PC-3 (cell line): ENCODE results near the gene OXGR1. TPM values are rescaled to one million over a fixed set of nuclear protein-coding genes. Genes with fewer than 3 reads are reported as not detected.

ENCODE experiments used
- ATAC-seq: fragments of 200-7000 bp; cut with Tn5 transposase; 2 replicates; pipeline ENCODE4 v1.9.1; 2020; ENCODE audit warnings: mild to moderate bottlenecking, moderate library complexity
- BruUV-seq: library from RNA; stranded (reverse); fragments of 400-500 nt; replicated peaks from 2 replicates; lab custom pipeline; 2021; lab: Mats Ljungman, UMichigan
- CTCF ChIA-PET: fragments of 300-600 bp; sonication (Branson Sonifier 250); formaldehyde crosslinking; loops from one replicate; lab custom pipeline; 2022; ENCODE audit warnings: antibody characterized with exemption; lab: Charles Lee
- POLR2A ChIA-PET: fragments of 300-600 bp; sonication (Branson Sonifier 250); formaldehyde crosslinking; loops from one replicate; lab custom pipeline; 2022; ENCODE audit warnings: antibody characterized with exemption; ENCODE audit not compliant: unreplicated experiment; lab: Charles Lee
- DNase-seq: peaks from one replicate; pipeline ENCODE4 v3.0.0-alpha.2; 2015
- H2AFZ ChIP-seq: fragments of 300-600 bp; sonication (generic); 2 replicates; pipeline ENCODE4 v1.6.0; 2016; ENCODE audit warnings: antibody characterized with exemption, low read length
- H3F3A ChIP-seq: fragments of 300-600 bp; sonication (generic); one replicate; pipeline ENCODE4 v1.6.0; 2017; ENCODE audit warnings: antibody characterized with exemption, low read length, control low read depth, mild to moderate bottlenecking; ENCODE audit not compliant: unreplicated experiment
- H3K27ac ChIP-seq: fragments of 300-600 bp; sonication (generic); 2 replicates; pipeline ENCODE4 v1.5.1; 2016; ENCODE audit warnings: mild to moderate bottlenecking, low read length
- H3K27me3 ChIP-seq: fragments of 300-600 bp; sonication (generic); 2 replicates; pipeline ENCODE4 v1.6.1; 2016; ENCODE audit warnings: low read length, mixed read lengths
- H3K36me3 ChIP-seq: fragments of 300-600 bp; sonication (generic); 2 replicates; pipeline ENCODE4 v1.6.1; 2016; ENCODE audit warnings: low read depth, mixed run types, low read length, mixed read lengths
- H3K4me1 ChIP-seq: fragments of 300-600 bp; sonication (generic); 2 replicates; pipeline ENCODE4 v1.5.1; 2016; ENCODE audit warnings: low read length; ENCODE audit not compliant: insufficient read depth
- H3K4me2 ChIP-seq: fragments of 300-600 bp; sonication (generic); 2 replicates; pipeline ENCODE4 v1.6.0; 2016; ENCODE audit warnings: low read length
- H3K4me3 ChIP-seq: fragments of 300-600 bp; sonication (generic); 2 replicates; pipeline ENCODE4 v1.5.1; 2016; ENCODE audit warnings: mild to moderate bottlenecking, low read length, mixed read lengths
- H3K79me2 ChIP-seq: fragments of 300-600 bp; sonication (generic); 2 replicates; pipeline ENCODE4 v1.6.1; 2017; ENCODE audit warnings: low read length, mixed read lengths
- H3K9ac ChIP-seq: fragments of 300-600 bp; sonication (generic); 2 replicates; pipeline ENCODE4 v1.6.0; 2016; ENCODE audit warnings: mild to moderate bottlenecking, low read length
- H3K9me2 ChIP-seq: fragments of 300-600 bp; sonication (generic); replicated peaks from 2 replicates; pipeline ENCODE4 v1.6.1; 2016; ENCODE audit warnings: mixed run types, low read length, mixed read lengths
- H3K9me3 ChIP-seq: fragments of 300-600 bp; sonication (generic); 2 replicates; pipeline ENCODE4 v1.6.1; 2016; ENCODE audit warnings: low read length, mixed read lengths
- H4K20me1 ChIP-seq: fragments of 300-600 bp; sonication (generic); 2 replicates; pipeline ENCODE4 v1.6.1; 2016; ENCODE audit warnings: low read length, mixed read lengths
- CTCF ChIP-seq: fragments of 300-600 bp; sonication (generic); conservative IDR thresholded peaks from 2 replicates; pipeline ENCODE4 v1.5.1; 2017; ENCODE audit warnings: antibody characterized with exemption, low read depth, mild to moderate bottlenecking, low read length
- EZH2 ChIP-seq: fragments of 300-600 bp; sonication (generic); IDR thresholded peaks from one replicate; pipeline ENCODE4 v1.6.1; 2017; ENCODE audit warnings: antibody characterized with exemption, mild to moderate bottlenecking, low read length; ENCODE audit not compliant: unreplicated experiment
- EZH2phosphoT487 ChIP-seq: fragments of 300-600 bp; sonication (generic); IDR thresholded peaks from 2 replicates; pipeline ENCODE4 v1.6.1; 2018; ENCODE audit warnings: mild to moderate bottlenecking, antibody characterized with exemption, low read length, borderline replicate concordance
- intact Hi-C: fragments of 100-400 bp; cut with micrococcal nuclease; formaldehyde crosslinking; loops from 2 replicates; pipeline ENCODE4 v1.9.0; 2023
- total RNA-seq: library from RNA; depleted of rRNA; stranded (reverse); fragments of >200 nt; gene quantifications from 2 replicates; pipeline ENCODE4 v1.2.3, GENCODE V29; 2014

Gene OXGR1
- total RNA-seq, 1 experiment from 2014 or later = not detected

DNA sequence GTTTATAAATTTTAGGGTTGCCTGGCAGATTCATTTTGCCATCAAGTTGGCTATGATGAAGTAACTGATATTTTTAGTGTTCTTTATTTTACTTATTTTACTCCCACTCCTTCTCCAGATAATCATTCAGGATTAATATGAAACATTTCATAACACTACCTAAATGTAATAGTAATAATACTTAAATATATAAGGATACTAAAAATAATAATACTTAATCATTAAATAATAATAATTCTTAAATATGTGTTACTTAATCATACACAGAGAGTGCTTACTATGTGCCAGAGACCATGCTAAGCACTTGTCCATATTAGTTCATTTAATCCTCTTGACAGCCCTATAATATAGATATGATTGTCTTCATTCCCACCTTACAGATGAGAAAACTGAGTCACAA is 23.0 kb upstream of the OXGR1 start:
- no peak for DNase-seq
- Histone ChIP-seq H3K27me3 (peaks cover 39% of the 10 kb centered on the region), H3K4me3 (no peak overlapping the region), H3K79me2 (no peaks in the 10 kb centered on the region), H3K36me3 (no peaks in the 10 kb centered on the region), H2AFZ (no peak overlapping the region), H3K4me2 (no peak overlapping the region), H3K9ac (no peak overlapping the region), H3K9me2 (no peaks in the 10 kb centered on the region), H4K20me1 (no peaks in the 10 kb centered on the region), H3K27ac (no peak overlapping the region), H3K4me1 (no peaks in the 10 kb centered on the region), H3K9me3 (no peaks in the 10 kb centered on the region), H3F3A (no peaks in the 10 kb centered on the region)
- ATAC-seq = no peak
- no TSS peak for BruUV-seq
- POLR2A ChIA-PET = no interaction called here
- intact Hi-C loops = loop anchor here (5.0 to 10.0 kb wide), 3 partner anchors 205 to 785 kb away; partner anchors contain the start of gene MBNL2
- CTCF ChIA-PET = no interaction called here
- no peak for TF ChIP-seq CTCF
- TF ChIP-seq EZH2phosphoT487 = no peak
- TF ChIP-seq EZH2 = no peak

- no peak overlapping the region for H3K4me3 ChIP-seq
- no peaks in the 10 kb centered on the region for H3K9me2 ChIP-seq
- H3K27ac ChIP-seq = no peak overlapping the region
- H3K9ac ChIP-seq = no peak overlapping the region
- ATAC-seq (no peak), DNase-seq (no peak)
- no peak for TF ChIP-seq CTCF
- no peaks in the 10 kb centered on the region for H4K20me1 ChIP-seq
- no peaks in the 10 kb centered on the region for H3K4me1 ChIP-seq
- peaks cover 34% of the 10 kb centered on the region for H3K27me3 ChIP-seq
- H3K36me3 ChIP-seq = no peaks in the 10 kb centered on the region
- ChIA-PET POLR2A (no interaction called here), CTCF (no interaction called here)
- BruUV-seq = no TSS peak
- no peaks in the 10 kb centered on the region for H3K79me2 ChIP-seq
- H2AFZ ChIP-seq = no peak overlapping the region
- no peaks in the 10 kb centered on the region for H3K9me3 ChIP-seq
- intact Hi-C loops = loop anchor here (5.0 to 10.0 kb wide), 3 partner anchors 206 to 786 kb away; partner anchors contain the start of gene MBNL2
- H3F3A ChIP-seq = no peaks in the 10 kb centered on the region
- H3K4me2 ChIP-seq = no peak overlapping the region
Measured at GRCh38 chr13:97015661-97016350, 21.5 kb upstream of the OXGR1 start.

- ChIA-PET POLR2A (no interaction called here), CTCF (no interaction called here)
- intact Hi-C loops = loop anchor here (10.0 kb wide), 1 partner anchor 562 kb away; no protein-coding TSS in a partner anchor
- Histone ChIP-seq H3K4me2 (no peak overlapping the region), H3F3A (no peaks in the 10 kb centered on the region), H3K9ac (no peak overlapping the region), H3K36me3 (no peaks in the 10 kb centered on the region), H3K79me2 (no peaks in the 10 kb centered on the region), H3K9me3 (no peaks in the 10 kb centered on the region), H3K9me2 (no peaks in the 10 kb centered on the region), H3K4me1 (no peaks in the 10 kb centered on the region), H3K27me3 (peaks cover 23% of the 10 kb centered on the region), H3K4me3 (no peak overlapping the region), H4K20me1 (no peaks in the 10 kb centered on the region), H3K27ac (no peak overlapping the region), H2AFZ (no peak overlapping the region)
- DNase-seq (no peak), ATAC-seq (no peak)
- BruUV-seq = no TSS peak
- TF ChIP-seq EZH2phosphoT487 (no peak), CTCF (no peak), EZH2 (no peak)
Measured at GRCh38 chr13:97012251-97013048, 18.2 kb upstream of the OXGR1 start.
